Endothelial cell (in vitro differentiated cells): ENCODE results near the gene LCN10. TPM values are rescaled to one million over a fixed set of nuclear protein-coding genes. Genes with fewer than 3 reads are reported as not detected.
"Not testable (repeated sequence)": the region's sequence is repeated elsewhere in the genome, so short reads cannot be mapped to it uniquely, and the experiment has no call there.

Source experiments
- DNase-seq: peaks from one replicate; pipeline ENCODE4 v3.0.0; 2021; ENCODE audit warnings: low spot score
- H3K27ac Mint-ChIP-seq: one replicate; pipeline ENCODE4 v1.8.0; 2021; ENCODE audit warnings: mixed read lengths, inconsistent platforms; ENCODE audit not compliant: unreplicated experiment
- H3K27me3 Mint-ChIP-seq: one replicate; pipeline ENCODE4 v1.8.0; 2021; ENCODE audit warnings: mild to moderate bottlenecking, moderate library complexity, mixed read lengths, inconsistent platforms; ENCODE audit not compliant: unreplicated experiment
- H3K36me3 Mint-ChIP-seq: one replicate; pipeline ENCODE4 v1.8.0; 2021; ENCODE audit warnings: mild to moderate bottlenecking, low read depth, mixed read lengths, inconsistent platforms; ENCODE audit not compliant: unreplicated experiment
- H3K4me1 Mint-ChIP-seq: one replicate; pipeline ENCODE4 v1.8.0; 2021; ENCODE audit warnings: mild to moderate bottlenecking, mixed read lengths, inconsistent platforms; ENCODE audit not compliant: unreplicated experiment
- H3K4me3 Mint-ChIP-seq: one replicate; pipeline ENCODE4 v1.8.0; 2021; ENCODE audit warnings: mild to moderate bottlenecking, mixed read lengths, inconsistent platforms; ENCODE audit not compliant: unreplicated experiment
- H3K9me3 Mint-ChIP-seq: one replicate; pipeline ENCODE4 v1.8.0; 2021; ENCODE audit warnings: mixed read lengths, inconsistent platforms; ENCODE audit not compliant: unreplicated experiment
- CTCF ChIP-seq: fragments of 200-600 bp; sonication (generic); IDR thresholded peaks from one replicate; pipeline ENCODE4 v1.5.0; 2021; ENCODE audit warnings: antibody characterized with exemption; ENCODE audit not compliant: unreplicated experiment
- total RNA-seq: library from RNA; stranded (reverse); fragmentation: NEBNext Ultra II Directional; extraction: Animal tissue kit (Norgen Biotek cat#: 25700); gene quantifications from one replicate; pipeline ENCODE4 v1.2.1, GENCODE V29; 2021; ENCODE audit not compliant: unreplicated experiment

LCN10 gene
- total RNA-seq, 1 donor from 2014 or later, result not detected

- H3K4me1 Mint-ChIP-seq, result peaks cover 36% of the 10 kb centered on the region
- DNase-seq, result no peak
- peak overlapping the region; percentile 83 for H3K27ac Mint-ChIP-seq
These were observed 29.2 kb downstream of the LCN10 start for GRCh38 chr9:136713550-136713949.

DNA sequence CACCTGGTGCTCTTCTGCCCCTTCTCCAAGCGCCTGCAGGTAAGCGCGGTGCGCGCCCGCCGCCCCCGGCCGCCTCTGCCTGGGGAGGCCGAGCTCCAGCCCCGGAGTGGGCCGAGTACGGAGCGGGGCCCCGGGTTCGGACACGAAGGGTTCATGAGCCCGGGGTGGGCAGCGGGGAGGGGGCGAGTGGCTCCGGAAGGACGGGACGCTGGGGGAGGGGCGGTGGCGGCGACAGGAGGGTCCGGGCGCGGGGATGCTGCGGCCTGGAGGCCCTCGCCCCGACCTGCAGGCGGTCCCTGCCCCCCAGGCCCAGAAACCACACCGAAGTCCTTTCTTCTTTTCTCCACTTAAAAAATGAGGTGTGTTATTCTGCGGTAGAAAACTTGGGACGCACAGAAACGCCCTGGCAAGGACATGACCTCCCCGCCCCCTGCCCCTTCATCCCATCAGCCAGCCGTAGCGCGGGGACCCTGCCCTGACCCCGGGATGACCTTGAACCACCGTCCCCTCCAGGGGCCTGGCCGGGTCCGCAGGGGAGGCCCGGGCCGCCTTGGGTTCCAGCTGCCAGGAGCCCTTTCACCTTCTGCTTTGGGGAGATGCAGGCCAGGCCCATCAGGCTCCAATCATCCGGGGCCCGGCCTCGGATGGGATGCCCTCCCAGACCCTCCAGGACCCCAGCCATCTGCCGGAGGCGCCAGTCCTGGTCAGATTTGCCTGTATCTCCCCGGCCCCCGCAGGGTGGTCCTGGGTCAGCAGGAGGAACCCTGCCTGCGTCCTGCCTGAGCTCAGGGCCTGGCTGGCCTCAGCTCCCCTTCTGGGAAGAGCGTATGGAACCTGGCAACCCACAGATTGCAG, 29.8 kb downstream of the LCN10 start:
- DNase-seq, result no peak
- peak overlapping the region; percentile 89 for H3K4me3 Mint-ChIP-seq

More at GRCh38 chr9:136713550-136713949, 29.2 kb downstream of the LCN10 start:
- Mint-ChIP-seq H3K9me3 (no peaks in the 10 kb centered on the region), H3K4me3 (peak overlapping the region; percentile 89), H3K27me3 (peaks cover 18% of the 10 kb centered on the region), H3K36me3 (peaks cover 18% of the 10 kb centered on the region)
- no peak for TF ChIP-seq CTCF

DNA sequence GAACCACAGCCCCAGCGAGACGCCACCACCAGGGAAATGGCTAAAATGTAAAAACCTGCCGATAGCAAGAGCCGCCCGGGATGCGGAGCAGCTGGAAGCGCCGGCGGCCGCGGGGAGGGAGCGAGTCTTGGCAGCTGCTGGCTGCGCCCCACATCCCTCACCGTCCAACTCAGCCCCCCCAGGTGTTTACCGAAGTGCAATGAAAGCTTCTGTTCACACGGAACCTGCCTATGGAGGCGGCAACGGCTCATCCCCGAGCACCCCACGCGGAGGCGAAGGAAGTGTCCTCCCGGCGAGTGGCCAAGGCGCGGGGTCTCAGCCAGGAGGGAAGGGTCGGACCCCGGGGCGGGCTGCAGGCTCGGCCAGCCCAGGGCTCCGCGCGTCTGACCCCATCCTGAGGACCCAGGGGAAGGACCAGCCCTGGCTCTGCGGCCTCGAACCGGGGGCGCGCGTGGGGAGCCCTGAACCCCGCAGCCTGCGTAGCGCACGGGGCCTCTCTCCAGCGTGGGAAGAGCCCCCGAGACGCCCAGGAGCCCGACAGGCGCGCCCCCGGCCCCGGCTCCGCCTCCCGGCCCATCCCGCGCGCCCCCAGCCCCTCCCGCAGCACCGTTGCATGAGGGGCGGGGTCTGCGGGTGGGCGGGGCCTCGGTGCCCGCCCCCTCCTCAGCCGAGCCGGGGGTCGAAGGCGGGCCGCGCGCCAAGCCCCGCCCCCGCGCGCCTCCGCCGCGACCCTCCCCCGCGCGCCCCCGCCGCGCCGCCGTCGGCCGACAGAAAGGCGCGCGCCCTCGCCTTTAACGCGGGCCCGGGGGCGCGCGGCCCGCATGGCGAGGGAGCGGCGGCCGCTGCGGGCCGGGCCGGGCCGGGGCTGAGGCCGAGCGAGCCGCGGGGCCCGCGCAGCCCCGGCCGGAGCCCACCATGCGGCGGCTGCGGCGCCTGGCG, 30.7 kb downstream of the LCN10 start, which contains the start of gene DIPK1B:
Gene DIPK1B (plus strand): TSS at position 822 of the 939 bp plus-strand sequence. CDS start 94 bp downstream, at position 916.
- Mint-ChIP-seq H3K27me3 (peaks cover 17% of the 10 kb centered on the region), H3K4me1 (peaks cover 43% of the 10 kb centered on the region), H3K4me3 (peak within 1 kb of the TSS; percentile 97), H3K27ac (peak within 1 kb of the TSS; percentile 78), H3K9me3 (no peaks in the 10 kb centered on the region), H3K36me3 (peaks cover 17% of the 10 kb centered on the region)
- peak; percentile 78 for DNase-seq
- no peak for TF ChIP-seq CTCF

More for the DNA sequence above, 29.8 kb downstream of the LCN10 start:
- no peaks in the 10 kb centered on the region for H3K9me3 Mint-ChIP-seq
- H3K27ac Mint-ChIP-seq, result peak overlapping the region; percentile 70
- H3K36me3 Mint-ChIP-seq, result peaks cover 18% of the 10 kb centered on the region
- H3K27me3 Mint-ChIP-seq, result peaks cover 18% of the 10 kb centered on the region
- TF ChIP-seq CTCF, result no peak
- peaks cover 42% of the 10 kb centered on the region for H3K4me1 Mint-ChIP-seq

- peak overlapping the region; percentile 97 for H3K4me3 Mint-ChIP-seq
- not testable (repeated sequence) for DNase-seq, H3K9me3 Mint-ChIP-seq
- H3K4me1 Mint-ChIP-seq, result peaks cover 40% of the 10 kb centered on the region
- peaks cover 12% of the 10 kb centered on the region for H3K36me3 Mint-ChIP-seq
- H3K27ac Mint-ChIP-seq, result peak overlapping the region; percentile 78
- peaks cover 13% of the 10 kb centered on the region for H3K27me3 Mint-ChIP-seq
These were observed 31.5 kb downstream of the LCN10 start for GRCh38 chr9:136711219-136711648.

- DNase-seq, result no peak
- H3K9me3 Mint-ChIP-seq, result no peaks in the 10 kb centered on the region
- H3K4me1 Mint-ChIP-seq, result peaks cover 38% of the 10 kb centered on the region
- H3K27me3 Mint-ChIP-seq, result peaks cover 17% of the 10 kb centered on the region
- H3K36me3 Mint-ChIP-seq, result peaks cover 12% of the 10 kb centered on the region
- no peak for TF ChIP-seq CTCF
- no peak overlapping the region for H3K27ac Mint-ChIP-seq
- H3K4me3 Mint-ChIP-seq, result peak overlapping the region; percentile 97
These were observed 32.2 kb downstream of the LCN10 start for GRCh38 chr9:136710543-136710942.
